Measurements from ENCODE around the gene SFXN2. TPM values are rescaled to one million over a fixed set of nuclear protein-coding genes. Genes with fewer than 3 reads are reported as not detected.
"Not testable (repeated sequence)": the region's sequence is repeated elsewhere in the genome, so short reads cannot be mapped to it uniquely, and the experiment has no call there.

The SFXN2 gene
- total RNA-seq, 1 donor from 2014 or later = 9.1 TPM

DNA sequence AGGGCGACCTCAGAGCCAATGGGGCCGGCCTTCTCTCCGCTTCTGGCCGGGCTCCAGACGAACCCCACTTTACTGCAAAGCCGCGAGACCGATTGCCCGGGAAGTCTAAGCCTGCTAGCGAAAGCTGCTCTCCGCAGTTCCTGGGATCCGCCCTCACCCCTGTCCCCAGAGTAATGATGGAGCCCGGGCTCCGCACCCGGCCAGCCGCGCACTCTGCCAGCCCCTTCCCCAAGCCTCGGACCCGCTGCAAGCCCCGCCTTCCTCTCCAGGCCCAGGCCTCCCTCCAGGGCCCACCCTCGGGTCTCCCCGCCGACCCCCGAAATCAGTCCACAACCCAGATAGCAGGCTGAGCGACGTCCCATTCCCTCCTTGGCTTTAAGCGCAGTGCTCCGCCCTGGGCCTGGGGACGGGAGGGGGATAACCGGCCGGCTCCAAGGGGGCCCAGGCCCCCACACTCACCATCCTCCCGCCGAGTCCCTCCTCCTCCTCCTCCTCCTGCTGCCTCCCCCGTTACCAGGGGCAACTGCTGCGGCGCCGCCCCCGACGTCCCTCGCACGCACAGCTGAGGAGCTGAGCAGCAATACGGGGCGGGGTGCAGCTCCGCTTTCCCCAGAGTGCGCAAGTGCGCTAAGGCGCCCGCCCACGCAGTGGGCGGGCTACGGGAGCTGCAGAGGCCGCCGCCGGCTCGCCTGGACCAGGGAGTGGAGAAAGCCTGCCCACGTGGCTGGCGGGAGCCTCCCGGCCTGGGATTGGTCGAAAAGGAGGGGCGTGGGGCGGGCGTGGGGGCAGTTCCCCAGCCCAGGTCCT is 419 bp upstream of the SFXN2 start, which contains the start of gene ARL3:
ARL3 (minus strand) TSS at position 584 of the 807 bp plus-strand sequence; CDS start at position 462, 122 bp downstream.
- TF ChIP-seq CTCF (IDR thresholded peaks at IDR 0.05; ENCODE audit: insufficient read depth, low read depth, low read length) (peak; percentile 32), EZH2 (IDR thresholded peaks at IDR 0.05; ENCODE audit: insufficient read depth, low read length) (no peak)
- Histone ChIP-seq H4K20me1 (ENCODE audit: insufficient read depth, low read length) (peaks cover 6% of the 10 kb centered on the region), H3K27me3 (ENCODE audit: insufficient read depth, low read length) (no peaks in the 10 kb centered on the region), H2AFZ (ENCODE audit: low read depth, low read length) (peak within 1 kb of the TSS; percentile 81), H3K9me3 (ENCODE audit: insufficient read depth, low read depth, low read length) (no peaks in the 10 kb centered on the region), H3K4me1 (ENCODE audit: insufficient read depth, low read length) (peaks cover 33% of the 10 kb centered on the region), H3K79me2 (ENCODE audit: insufficient read depth, low read length) (peaks cover 52% of the 10 kb centered on the region), H3K36me3 (ENCODE audit: insufficient read depth, low read length) (no peaks in the 10 kb centered on the region), H3K9ac (ENCODE audit: low read length) (peak within 1 kb of the TSS; percentile 90), H3K4me2 (ENCODE audit: low read length) (peak within 1 kb of the TSS; percentile 89), H3K4me3 (ENCODE audit: insufficient read depth, low read depth, low read length) (peak within 1 kb of the TSS; percentile 87), H3K27ac (ENCODE audit: low read depth, low read length) (peak within 1 kb of the TSS; percentile 89)
- DNase-seq (ENCODE audit: low read depth) (peak; percentile 96), FAIRE-seq (no peak)
- peak within 1 kb of the TSS; percentile 91 for H3K27ac Mint-ChIP-seq (ENCODE audit: unreplicated experiment)
- H3K4me3 Mint-ChIP-seq (ENCODE audit: unreplicated experiment) = peak within 1 kb of the TSS; percentile 97
- H3K36me3 Mint-ChIP-seq (ENCODE audit: low read depth, unreplicated experiment) = no peaks in the 10 kb centered on the region
- no peaks in the 10 kb centered on the region for H3K9me3 Mint-ChIP-seq (ENCODE audit: unreplicated experiment)
- H3K27me3 Mint-ChIP-seq (ENCODE audit: low read depth, unreplicated experiment) = no peaks in the 10 kb centered on the region
- H3K4me1 Mint-ChIP-seq (ENCODE audit: low read depth, unreplicated experiment) = peaks cover 34% of the 10 kb centered on the region

- peaks cover 23% of the 10 kb centered on the region for H3K4me1 ChIP-seq (ENCODE audit: insufficient read depth, low read length)
- H3K36me3 ChIP-seq (ENCODE audit: insufficient read depth, low read length) = no peaks in the 10 kb centered on the region
- FAIRE-seq (no peak), DNase-seq (ENCODE audit: low read depth) (no peak)
- no peaks in the 10 kb centered on the region for H3K9me3 ChIP-seq (ENCODE audit: insufficient read depth, low read depth, low read length)
- no peak for TF ChIP-seq CTCF (IDR thresholded peaks at IDR 0.05; ENCODE audit: insufficient read depth, low read depth, low read length)
- no peak for TF ChIP-seq EZH2 (IDR thresholded peaks at IDR 0.05; ENCODE audit: insufficient read depth, low read length)
- no peak overlapping the region for H3K4me3 ChIP-seq (ENCODE audit: insufficient read depth, low read depth, low read length)
- H3K79me2 ChIP-seq (ENCODE audit: insufficient read depth, low read length) = peaks cover 42% of the 10 kb centered on the region
- H3K36me3 Mint-ChIP-seq (ENCODE audit: low read depth, unreplicated experiment) = no peaks in the 10 kb centered on the region
- H3K27me3 Mint-ChIP-seq (ENCODE audit: low read depth, unreplicated experiment) = no peaks in the 10 kb centered on the region
- H3K27me3 ChIP-seq (ENCODE audit: insufficient read depth, low read length) = no peaks in the 10 kb centered on the region
- H2AFZ ChIP-seq (ENCODE audit: low read depth, low read length) = no peak overlapping the region
- no peak overlapping the region for H3K4me2 ChIP-seq (ENCODE audit: low read length)
- H3K27ac Mint-ChIP-seq (ENCODE audit: unreplicated experiment) = no peak overlapping the region
- no peak overlapping the region for H3K9ac ChIP-seq (ENCODE audit: low read length)
- H4K20me1 ChIP-seq (ENCODE audit: insufficient read depth, low read length) = no peaks in the 10 kb centered on the region
- no peak overlapping the region for H3K27ac ChIP-seq (ENCODE audit: low read depth, low read length)
- H3K4me3 Mint-ChIP-seq (ENCODE audit: unreplicated experiment) = peak overlapping the region; percentile 97
- no peaks in the 10 kb centered on the region for H3K9me3 Mint-ChIP-seq (ENCODE audit: unreplicated experiment)
- peaks cover 33% of the 10 kb centered on the region for H3K4me1 Mint-ChIP-seq (ENCODE audit: low read depth, unreplicated experiment)
These were observed 1.4 kb downstream of the SFXN2 start for GRCh38 chr10:102715880-102716279.

GRCh38 chr10:102716900-102717565 is 2.6 kb downstream of the SFXN2 start:
- H3K27ac Mint-ChIP-seq (ENCODE audit: unreplicated experiment) = peak overlapping the region; percentile 63
- H3K36me3 Mint-ChIP-seq (ENCODE audit: low read depth, unreplicated experiment); H3K36me3 ChIP-seq (ENCODE audit: insufficient read depth, low read length); H3K4me3 ChIP-seq (ENCODE audit: insufficient read depth, low read depth, low read length); H3K27me3 ChIP-seq (ENCODE audit: insufficient read depth, low read length); H3K9me3 ChIP-seq (ENCODE audit: insufficient read depth, low read depth, low read length); H3K9ac ChIP-seq (ENCODE audit: low read length); DNase-seq (ENCODE audit: low read depth); H3K27ac ChIP-seq (ENCODE audit: low read depth, low read length); H3K27me3 Mint-ChIP-seq (ENCODE audit: low read depth, unreplicated experiment); H3K4me3 Mint-ChIP-seq (ENCODE audit: unreplicated experiment); H3K9me3 Mint-ChIP-seq (ENCODE audit: unreplicated experiment); H3K4me2 ChIP-seq (ENCODE audit: low read length); H4K20me1 ChIP-seq (ENCODE audit: insufficient read depth, low read length); H2AFZ ChIP-seq (ENCODE audit: low read depth, low read length); FAIRE-seq: not testable (repeated sequence)
- Histone ChIP-seq H3K4me1 (ENCODE audit: insufficient read depth, low read length) (peaks cover 22% of the 10 kb centered on the region), H3K79me2 (ENCODE audit: insufficient read depth, low read length) (peaks cover 40% of the 10 kb centered on the region)
- H3K4me1 Mint-ChIP-seq (ENCODE audit: low read depth, unreplicated experiment) = peaks cover 37% of the 10 kb centered on the region
